Left lobe of liver (tissue), 2 donors: ENCODE data around the gene SYK. TPM values are rescaled to one million over a fixed set of nuclear protein-coding genes. Genes with fewer than 3 reads are reported as not detected.

Experiments
- ATAC-seq: fragments of 200-7000 bp; cut with Tn5 transposase; one replicate; pipeline ENCODE4 v1.9.1; 2020; ENCODE audit warnings: mild to moderate bottlenecking, moderate library complexity
- DNase-seq: peaks from one replicate; pipeline ENCODE4 v3.0.0-alpha.2; 2020; ENCODE audit warnings: low spot score
- total RNA-seq: library from RNA; stranded (reverse); gene quantifications from one replicate; pipeline ENCODE4 v1.2.1, GENCODE V29; 2021
- donor health status: DM: no; HTN: no; CAD: no; lungs with moderate emphysema.
- donor health status: DM: no; HTN: yes; CAD: no.

Gene SYK
- total RNA-seq, 1 donor from 2014 or later: 3.2 TPM

- DNase-seq (no peak), ATAC-seq (no peak)
Observed at GRCh38 chr9:90844326-90844725, 42.7 kb downstream of the SYK start.

DNA sequence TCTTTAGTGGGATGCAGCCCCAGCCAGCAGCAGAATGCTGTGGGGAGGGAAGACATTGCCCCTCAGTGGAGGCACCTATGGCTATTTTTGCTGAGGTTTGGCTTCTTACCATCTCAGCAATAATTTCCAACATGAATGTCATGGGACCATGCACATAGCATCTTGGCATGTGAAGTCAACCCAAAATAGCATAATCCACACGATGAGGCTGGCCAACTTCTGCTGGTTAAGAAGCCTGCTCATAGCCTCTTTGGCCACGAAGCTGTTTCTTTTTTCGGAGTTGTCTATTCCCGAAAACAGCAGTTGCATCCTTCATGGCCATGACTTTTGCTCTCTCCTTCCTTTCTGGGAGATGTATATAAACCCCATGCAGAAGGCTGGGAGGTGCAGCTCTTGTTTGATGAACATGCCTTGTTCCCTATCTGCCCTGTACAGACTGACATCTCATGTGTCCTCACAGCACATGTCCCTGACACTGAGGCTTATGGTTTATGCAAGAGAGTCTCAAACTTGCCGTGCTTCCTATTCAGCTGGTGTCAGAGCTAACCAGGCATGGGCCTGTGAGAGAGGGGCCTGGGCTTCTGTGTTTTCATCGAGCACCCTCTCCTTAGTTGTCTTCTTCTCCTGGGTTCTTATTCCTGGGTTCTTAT, 45.3 kb downstream of the SYK start:
- ATAC-seq (no peak), DNase-seq (no peak)

DNA sequence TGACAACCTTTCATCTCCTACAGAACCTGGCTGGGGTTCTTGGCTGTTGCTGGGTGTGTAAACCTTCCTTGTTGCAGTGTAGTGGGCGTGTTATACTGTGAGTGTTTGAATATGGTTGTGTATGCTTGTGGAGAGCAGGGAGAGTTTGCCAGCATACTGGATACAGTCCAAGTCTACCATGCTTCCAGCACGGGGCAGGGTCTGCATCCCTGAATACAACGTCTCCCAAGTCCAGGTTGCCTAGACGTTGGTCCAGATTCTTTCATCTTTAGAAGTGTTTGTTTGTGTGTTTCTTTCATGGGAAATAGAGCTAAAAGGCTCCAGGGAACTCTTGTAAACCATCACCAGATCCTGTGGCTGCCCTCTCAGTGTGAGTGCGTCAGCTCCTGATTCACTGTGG, 46.4 kb downstream of the SYK start:
- no peak for ATAC-seq
- no peak for DNase-seq

DNA sequence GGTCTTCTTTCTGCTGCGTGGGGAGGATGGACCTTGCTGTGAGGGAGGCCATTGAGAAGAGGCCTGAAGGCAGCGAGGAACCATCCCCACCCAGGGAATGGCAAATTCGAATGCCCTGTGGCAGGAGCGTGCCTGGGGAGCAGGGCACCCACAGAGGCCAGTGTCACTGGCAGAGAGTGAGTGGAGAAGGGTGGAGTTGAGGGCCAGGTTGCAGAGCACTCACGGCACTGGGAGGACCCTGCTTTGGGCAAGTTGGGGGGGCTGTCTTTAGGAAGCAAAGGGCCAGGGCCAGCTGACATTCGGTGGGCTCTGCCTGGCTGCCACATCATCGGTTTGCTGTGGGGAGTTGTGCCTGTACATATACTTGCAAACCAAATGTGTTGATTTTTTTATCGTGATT, 47.2 kb downstream of the SYK start:
- DNase-seq (no peak), ATAC-seq (no peak)

DNA sequence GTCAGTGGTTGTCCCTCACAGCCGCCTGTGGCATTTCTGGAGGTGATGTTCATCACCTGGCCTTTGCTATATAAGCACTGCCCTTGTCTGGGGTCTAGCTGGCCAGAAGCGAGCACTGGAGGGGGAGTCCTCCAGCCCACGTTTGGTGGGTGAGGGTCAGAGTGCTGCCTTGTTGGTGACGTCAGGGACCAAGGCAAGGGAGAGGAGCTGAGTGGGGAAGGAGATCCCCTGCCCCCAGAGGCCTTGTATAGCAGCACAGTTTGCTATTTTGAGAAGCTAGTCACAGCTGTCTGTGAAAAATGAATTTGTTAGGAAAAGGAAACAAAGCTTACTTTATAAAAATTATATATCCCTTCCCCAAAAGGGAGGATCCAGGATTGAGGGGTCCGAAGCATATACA, 49.8 kb downstream of the SYK start:
- ATAC-seq: no peak
- DNase-seq: no peak

GRCh38 chr9:90853945-90854344, 52.3 kb downstream of the SYK start:
- no peak for DNase-seq
- ATAC-seq: no peak

GRCh38 chr9:90854637-90855175, 53.1 kb downstream of the SYK start:
- ATAC-seq (no peak), DNase-seq (no peak)

GRCh38 chr9:90855208-90855902, 53.7 kb downstream of the SYK start:
- ATAC-seq (no peak), DNase-seq (no peak)

GRCh38 chr9:90857091-90857490, 55.5 kb downstream of the SYK start:
- no peak for DNase-seq
- ATAC-seq: no peak

DNA sequence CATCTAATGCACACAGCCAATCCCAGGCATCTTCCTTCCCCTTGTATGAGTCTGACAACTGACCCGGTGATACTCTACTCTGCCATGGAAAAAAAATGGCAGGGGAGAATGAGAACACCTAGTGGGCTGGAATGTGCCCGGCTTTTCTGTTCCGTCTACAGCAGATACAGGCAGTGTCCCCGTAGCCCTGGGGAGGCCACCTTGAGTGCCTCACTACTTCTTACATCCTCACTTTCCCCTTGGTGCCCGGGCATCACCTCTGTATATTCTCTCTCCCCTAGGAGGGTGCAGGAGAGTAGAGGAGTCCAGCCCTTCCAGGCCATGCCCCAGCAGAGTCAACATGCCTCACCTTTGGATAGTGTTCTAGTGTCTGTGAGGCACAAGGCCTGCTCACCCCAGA, 56.2 kb downstream of the SYK start:
- ATAC-seq (no peak), DNase-seq (no peak)

DNA sequence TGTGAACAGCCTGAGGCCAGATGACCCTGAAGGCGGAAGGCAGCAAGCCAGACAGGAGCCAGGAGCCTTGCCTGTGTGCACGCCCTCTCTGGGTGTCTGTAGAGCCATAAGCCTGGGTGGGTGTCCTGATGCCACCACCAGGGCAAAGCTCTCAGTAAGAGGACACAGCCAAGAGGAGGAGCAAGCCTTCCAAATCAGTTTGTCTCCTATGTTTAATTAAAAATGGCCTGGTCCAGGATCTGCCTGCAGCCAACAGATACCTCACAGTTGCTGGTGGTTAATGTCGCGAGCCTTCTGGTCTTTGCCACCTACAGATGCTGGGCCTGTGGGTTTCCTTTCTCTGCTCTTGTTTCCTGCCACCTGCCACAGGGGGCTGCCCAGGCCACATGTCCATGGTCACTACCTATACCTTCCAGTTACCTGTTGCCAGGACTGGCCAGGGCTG, 56.9 kb downstream of the SYK start:
- no peak for DNase-seq
- no peak for ATAC-seq

- DNase-seq (no peak), ATAC-seq (no peak)
Observed at GRCh38 chr9:90860382-90860781, 58.8 kb downstream of the SYK start.

DNA sequence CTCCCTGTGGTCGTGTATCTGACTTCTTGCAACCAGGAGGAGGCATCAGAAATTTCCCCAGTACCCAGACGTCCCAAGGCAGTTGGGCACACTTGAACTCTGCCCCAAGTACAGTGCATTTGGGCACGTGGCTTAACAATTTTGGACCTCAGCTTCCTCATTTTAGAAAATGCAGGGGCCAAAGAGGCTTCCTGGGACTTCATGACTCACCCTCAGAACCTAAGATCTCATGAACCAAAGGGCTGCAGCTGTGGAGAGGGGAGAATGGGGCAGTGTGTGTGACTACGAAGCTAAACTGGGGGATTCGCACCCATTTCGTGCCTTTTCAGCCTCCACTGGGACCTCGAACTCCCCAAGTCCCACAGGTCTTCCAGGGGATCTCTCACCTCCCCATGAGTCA, 59.2 kb downstream of the SYK start:
- DNase-seq: no peak
- ATAC-seq: no peak

GRCh38 chr9:90861380-90861779, 59.8 kb downstream of the SYK start:
- DNase-seq (no peak), ATAC-seq (no peak)

DNA sequence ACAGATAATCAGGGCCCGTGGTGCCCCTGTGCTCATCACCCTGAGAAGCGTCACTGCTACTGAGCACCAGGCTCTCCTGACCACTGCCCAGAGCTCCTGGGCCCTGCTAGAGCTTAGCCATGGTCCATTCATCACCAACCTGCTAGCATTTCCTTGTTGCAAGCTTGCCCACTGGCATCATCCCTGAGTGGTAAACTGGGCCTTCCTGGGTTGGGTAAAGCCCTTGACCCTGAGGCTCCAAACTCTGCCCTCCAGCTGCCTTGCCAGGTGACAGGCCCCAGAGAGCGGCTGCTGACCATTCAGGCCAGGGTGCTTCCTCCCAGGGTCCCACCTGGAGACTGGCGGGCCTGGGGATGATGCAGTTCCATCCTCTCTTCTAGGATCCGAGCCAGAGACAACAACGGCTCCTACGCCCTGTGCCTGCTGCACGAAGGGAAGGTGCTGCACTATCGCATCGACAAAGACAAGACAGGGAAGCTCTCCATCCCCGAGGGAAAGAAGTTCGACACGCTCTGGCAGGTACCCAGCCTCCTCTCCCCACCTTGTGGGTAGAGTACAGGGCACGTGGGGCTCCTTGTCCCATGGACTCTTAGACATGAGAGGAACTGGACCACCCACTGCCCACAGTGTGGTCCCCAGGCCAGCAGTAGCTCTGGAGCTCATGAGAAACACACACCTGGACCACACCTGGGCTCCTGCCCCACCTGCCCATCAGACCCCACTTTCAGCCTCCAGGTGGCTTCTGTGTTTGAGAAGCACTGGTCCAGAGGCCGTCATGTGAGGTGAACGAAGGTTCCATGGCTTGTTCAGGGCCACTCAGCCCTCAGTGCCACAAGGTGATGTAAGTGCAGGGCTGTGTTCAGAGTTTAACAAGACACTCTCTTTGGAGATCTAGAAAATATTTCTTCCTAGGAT, 60.5 kb downstream of the SYK start:
- no peak for DNase-seq
- ATAC-seq: no peak

DNA sequence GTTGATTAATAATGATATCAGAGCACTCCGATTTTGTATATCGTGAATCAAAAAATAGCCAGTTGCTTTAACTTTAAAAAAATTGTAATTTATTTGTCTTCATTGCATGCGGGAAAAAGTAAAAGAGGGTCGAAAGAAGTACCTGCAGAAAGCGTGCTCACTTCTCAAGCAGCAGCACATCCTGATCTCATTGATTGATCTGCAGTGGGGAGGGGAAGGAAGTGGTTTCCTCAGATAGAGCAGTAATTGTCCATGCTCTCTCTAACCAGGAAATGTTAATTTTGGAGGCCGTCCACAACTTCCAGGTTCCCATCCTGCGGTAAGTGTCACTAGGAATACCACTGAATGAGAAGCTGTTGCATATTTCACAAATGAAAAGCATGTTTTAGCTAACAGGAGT, 63.2 kb downstream of the SYK start:
- ATAC-seq (no peak), DNase-seq (no peak)

GRCh38 chr9:90867101-90867500, 65.5 kb downstream of the SYK start:
- no peak for ATAC-seq
- no peak for DNase-seq

- ATAC-seq (no peak), DNase-seq (no peak)
Observed at GRCh38 chr9:90868555-90868954, 66.9 kb downstream of the SYK start.

DNA sequence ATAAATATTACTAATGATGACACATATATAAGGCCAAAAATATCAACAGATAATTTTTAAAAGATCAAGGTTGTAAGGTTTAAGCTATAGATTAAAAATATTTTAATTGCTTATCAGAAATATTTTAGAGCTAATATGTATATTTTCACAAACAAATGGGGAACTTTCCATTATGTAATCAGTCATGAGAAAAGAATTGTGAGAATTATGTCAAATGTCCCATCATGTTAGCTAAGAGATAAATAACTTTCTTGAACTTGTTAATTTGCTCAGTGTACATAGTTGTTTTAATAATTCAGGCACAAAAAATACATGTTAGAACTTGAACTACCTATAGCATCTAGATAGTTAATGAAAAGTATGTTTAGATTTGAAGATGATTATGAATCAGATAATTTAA, 67.7 kb downstream of the SYK start:
- no peak for ATAC-seq

GRCh38 chr9:90870621-90871326, 69.2 kb downstream of the SYK start:
- DNase-seq (no peak), ATAC-seq (peak; percentile 77)

More for the DNA sequence above, 67.7 kb downstream of the SYK start:
- DNase-seq: no peak
